H1 (cell line): ENCODE results near the gene ACTL6A. TPM values are rescaled to one million over a fixed set of nuclear protein-coding genes. Genes with fewer than 3 reads are reported as not detected.

Experiments used
- EZH2 ChIP-seq: fragments of 200-600 bp; sonication (generic); IDR thresholded peaks from 2 replicates; pipeline ENCODE4 v1.7.1; 2012; ENCODE audit warnings: low read depth, mild to moderate bottlenecking, moderate library complexity, low read length, inconsistent platforms; ENCODE audit not compliant: severe bottlenecking
- GTF2F1 ChIP-seq: IDR thresholded peaks from 2 replicates; pipeline ENCODE4 v1.6.1; 2012; ENCODE audit warnings: low read depth, low read length, improper control_type of control experiment, borderline replicate concordance
- KDM1A ChIP-seq: fragments of 200-600, 300-600 bp; sonication (generic); IDR thresholded peaks from 2 replicates; pipeline ENCODE4 v1.7.1; 2016; ENCODE audit warnings: mild to moderate bottlenecking, low read length, borderline replicate concordance
- PHF8 ChIP-seq: fragments of 200-600 bp; sonication (generic); conservative IDR thresholded peaks from 2 replicates; pipeline ENCODE4 v1.7.1; 2012; ENCODE audit warnings: low read depth, mild to moderate bottlenecking, inconsistent platforms, low read length, moderate library complexity
- RAD21 ChIP-seq, 2 experiments: IDR thresholded peaks in 1 of 2; conservative IDR thresholded peaks in 1 of 2; 2 replicates each; pipeline ENCODE4 v1.6.1; 2011; ENCODE audit warnings: low read depth in 2 of 2, low read length in 2 of 2, improper control_type of control experiment in 1 of 2, inconsistent platforms in 1 of 2, mild to moderate bottlenecking in 1 of 2, moderate library complexity in 1 of 2
- SIRT6 ChIP-seq: IDR thresholded peaks from one replicate; pipeline ENCODE4 v1.7.1; 2012; ENCODE audit warnings: low read length, inconsistent platforms
- TAF7 ChIP-seq: optimal IDR thresholded peaks from 2 replicates; pipeline ENCODE3; 2011; ENCODE audit warnings: low read depth, mild to moderate bottlenecking, inconsistent platforms, low read length, moderate library complexity, borderline replicate concordance
- TBP ChIP-seq: IDR thresholded peaks from 2 replicates; pipeline ENCODE4 v1.6.1; 2011; ENCODE audit warnings: low read depth, low read length, improper control_type of control experiment
- TCF12 ChIP-seq: IDR thresholded peaks from 2 replicates; pipeline ENCODE4 v1.6.1; 2011; ENCODE audit warnings: low read depth, mild to moderate bottlenecking, low read length
- polyA plus RNA-seq, 7 experiments: library from polyadenylated mRNA; depleted of rRNA in 3 of 7; stranded (reverse) in 5 of 7; unstranded in 2 of 7; fragments of >200 nt in 5 of 7; fragments of 200-250 nt in 2 of 7; gene quantifications; 1 replicate in 5 of 7; 2 replicates in 1 of 7; 4 replicates in 1 of 7; pipeline versions ENCODE4 v1.2.1 to v1.2.3, GENCODE V29; 2011 to 2013; ENCODE audit warnings: missing spikeins in 2 of 7, mixed read lengths in 2 of 7
- total RNA-seq: library from RNA; stranded (reverse); fragmentation: NEBNext Ultra II Directional; extraction: Animal tissue kit (Norgen Biotek cat#: 25700); gene quantifications from 2 replicates; pipeline ENCODE4 v1.2.1, GENCODE V29; 2021

ACTL6A gene
- total and polyA plus RNA-seq, 2 of the 8 experiments (the other 6 are each of a cell fraction or from before 2014, with no cell fraction given): 76.9 to 99.5 TPM

DNA sequence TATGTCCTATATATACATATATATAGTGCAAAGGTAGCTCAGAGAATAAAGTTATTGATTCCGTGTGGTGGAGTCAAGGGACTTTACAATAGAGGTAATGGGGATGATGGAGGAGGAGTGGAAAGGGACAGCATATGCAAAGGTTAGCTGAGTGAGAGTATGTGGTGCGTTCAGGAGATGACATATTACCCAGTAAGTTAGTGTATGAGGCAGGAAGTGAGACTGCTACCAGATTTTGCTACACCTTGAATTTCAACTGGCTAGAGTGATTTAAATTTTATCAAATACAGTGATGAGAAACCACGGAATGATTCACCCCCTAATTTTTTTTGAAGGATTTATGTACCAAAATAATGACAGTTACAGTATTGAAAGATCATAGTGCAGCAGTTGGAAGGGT, 2.8 kb downstream of the ACTL6A start (continued):
- TF ChIP-seq EZH2 (no peak), TBP (no peak), TAF7 (no peak), RAD21 (IDR thresholded peaks at IDR 0.05 in 1 of 2, conservative IDR thresholded peaks at IDR 0.05 in 1 of 2; ENCODE audit: low read depth in 2 of 2, low read length in 2 of 2) (no peak), KDM1A (no peak), TCF12 (no peak), PHF8 (no peak), SIRT6 (no peak), GTF2F1 (no peak)
